HepG2 (cell line): Measurements from ENCODE around the gene WWP2. TPM values are rescaled to one million over a fixed set of nuclear protein-coding genes. Genes with fewer than 3 reads are reported as not detected.

Experiments
- AGO1 ChIP-seq: fragments of 200-400 bp; formaldehyde crosslinking; IDR thresholded peaks from 2 replicates; pipeline ENCODE4 v1.6.1; 2017; ENCODE audit warnings: mild to moderate bottlenecking, low read depth, low read length, moderate library complexity; ENCODE audit not compliant: poor library complexity, severe bottlenecking
- BRF2 ChIP-seq: sonication (generic); formaldehyde crosslinking; IDR thresholded peaks from 2 replicates; pipeline ENCODE4 v1.8.1; 2022; ENCODE audit warnings: mild to moderate bottlenecking, missing genetic modification reagents
- DMTF1 ChIP-seq: sonication (generic); formaldehyde crosslinking; IDR thresholded peaks from 2 replicates; pipeline ENCODE4 v1.4.0; 2020; ENCODE audit warnings: mild to moderate bottlenecking, missing genetic modification reagents
- ISL2 ChIP-seq: sonication (generic); formaldehyde crosslinking; IDR thresholded peaks from 2 replicates; pipeline ENCODE4 v1.5.0; 2020; ENCODE audit warnings: missing genetic modification reagents
- MXI1 ChIP-seq: IDR thresholded peaks from 3 replicates; pipeline ENCODE4 v1.6.1; 2012; ENCODE audit warnings: low read depth, low read length, inconsistent platforms, borderline replicate concordance
- RCOR2 ChIP-seq: IDR thresholded peaks from 2 replicates; pipeline ENCODE4 v1.6.1; 2016; ENCODE audit warnings: missing biosample characterization, missing genetic modification reagents
- ZNF264 ChIP-seq: sonication (generic); formaldehyde crosslinking; IDR thresholded peaks from 2 replicates; pipeline ENCODE4 v1.4.0; 2020; ENCODE audit warnings: missing genetic modification reagents
- ZNF484 ChIP-seq: sonication (generic); formaldehyde crosslinking; IDR thresholded peaks from 2 replicates; pipeline ENCODE4 v1.5.1; 2020; ENCODE audit warnings: mild to moderate bottlenecking, low read depth, missing genetic modification reagents, borderline replicate concordance
- polyA plus RNA-seq, 8 experiments: library from polyadenylated mRNA; depleted of rRNA in 3 of 8; stranded (reverse) in 7 of 8; unstranded in 1 of 8; fragments of >200 nt; fragmentation: Illumina TruSeq in 4 of 8; extraction: Trizol in 4 of 8; gene quantifications; 2 replicates each; pipeline versions ENCODE4 v1.2.1 to v1.2.3, GENCODE V29; 2011 to 2016; ENCODE audit warnings: low read depth in 4 of 8, missing spikeins in 1 of 8, mixed read lengths in 1 of 8; ENCODE audit not compliant: insufficient read depth in 1 of 8
- total RNA-seq, 5 experiments: library from RNA; depleted of rRNA; stranded (reverse); fragments of >200 nt; fragmentation: Illumina TruSeq; extraction: Trizol; gene quantifications; 2 replicates each; pipeline ENCODE4 v1.2.3, GENCODE V29; 2016; ENCODE audit warnings: low read depth in 1 of 5
- TF ChIP-seq, protein P1 (sequence below): sonication (generic); formaldehyde crosslinking; IDR thresholded peaks from 2 replicates; pipeline ENCODE4; 2020; ENCODE audit warnings: missing genetic modification reagents, mild to moderate bottlenecking, borderline replicate concordance
- TF ChIP-seq, protein P2 (sequence below): sonication (generic); formaldehyde crosslinking; IDR thresholded peaks from 2 replicates; pipeline ENCODE4 v1.4.0; 2020; ENCODE audit warnings: missing genetic modification reagents
- TF ChIP-seq, protein P3 (sequence below): sonication (generic); formaldehyde crosslinking; IDR thresholded peaks from 2 replicates; pipeline ENCODE4 v1.4.0; 2020; ENCODE audit warnings: mild to moderate bottlenecking, missing genetic modification reagents
- TF ChIP-seq, protein P4 (sequence below): sonication (generic); formaldehyde crosslinking; IDR thresholded peaks from 2 replicates; pipeline ENCODE4 v1.5.0; 2020; ENCODE audit warnings: missing genetic modification reagents

The WWP2 gene
- total and polyA plus RNA-seq, 2 of the 13 experiments (the other 11 are each of a cell fraction or from before 2014, with no cell fraction given), result 11.4 to 28.2 TPM

GRCh38 chr16:69858191-69859104 lies 96.3 kb downstream of the WWP2 start (continued):
- TF ChIP-seq, protein P1, sequence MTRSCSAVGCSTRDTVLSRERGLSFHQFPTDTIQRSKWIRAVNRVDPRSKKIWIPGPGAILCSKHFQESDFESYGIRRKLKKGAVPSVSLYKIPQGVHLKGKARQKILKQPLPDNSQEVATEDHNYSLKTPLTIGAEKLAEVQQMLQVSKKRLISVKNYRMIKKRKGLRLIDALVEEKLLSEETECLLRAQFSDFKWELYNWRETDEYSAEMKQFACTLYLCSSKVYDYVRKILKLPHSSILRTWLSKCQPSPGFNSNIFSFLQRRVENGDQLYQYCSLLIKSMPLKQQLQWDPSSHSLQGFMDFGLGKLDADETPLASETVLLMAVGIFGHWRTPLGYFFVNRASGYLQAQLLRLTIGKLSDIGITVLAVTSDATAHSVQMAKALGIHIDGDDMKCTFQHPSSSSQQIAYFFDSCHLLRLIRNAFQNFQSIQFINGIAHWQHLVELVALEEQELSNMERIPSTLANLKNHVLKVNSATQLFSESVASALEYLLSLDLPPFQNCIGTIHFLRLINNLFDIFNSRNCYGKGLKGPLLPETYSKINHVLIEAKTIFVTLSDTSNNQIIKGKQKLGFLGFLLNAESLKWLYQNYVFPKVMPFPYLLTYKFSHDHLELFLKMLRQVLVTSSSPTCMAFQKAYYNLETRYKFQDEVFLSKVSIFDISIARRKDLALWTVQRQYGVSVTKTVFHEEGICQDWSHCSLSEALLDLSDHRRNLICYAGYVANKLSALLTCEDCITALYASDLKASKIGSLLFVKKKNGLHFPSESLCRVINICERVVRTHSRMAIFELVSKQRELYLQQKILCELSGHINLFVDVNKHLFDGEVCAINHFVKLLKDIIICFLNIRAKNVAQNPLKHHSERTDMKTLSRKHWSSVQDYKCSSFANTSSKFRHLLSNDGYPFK (CRISPR knock-in tag), result no peak
- TF ChIP-seq RCOR2 (CRISPR knock-in tag) (peak; percentile 95), DMTF1 (CRISPR knock-in tag) (no peak), ZNF264 (CRISPR knock-in tag) (0 out of 2 replicates have a peak, but pooled peaks have one; percentile 11), ZNF484 (CRISPR knock-in tag) (no peak), BRF2 (CRISPR knock-in tag) (no peak), AGO1 (no peak), ISL2 (CRISPR knock-in tag) (peak; percentile 46), MXI1 (0 out of 3 replicates have a peak, but pooled peaks have one; percentile 30)
- TF ChIP-seq, protein P2, sequence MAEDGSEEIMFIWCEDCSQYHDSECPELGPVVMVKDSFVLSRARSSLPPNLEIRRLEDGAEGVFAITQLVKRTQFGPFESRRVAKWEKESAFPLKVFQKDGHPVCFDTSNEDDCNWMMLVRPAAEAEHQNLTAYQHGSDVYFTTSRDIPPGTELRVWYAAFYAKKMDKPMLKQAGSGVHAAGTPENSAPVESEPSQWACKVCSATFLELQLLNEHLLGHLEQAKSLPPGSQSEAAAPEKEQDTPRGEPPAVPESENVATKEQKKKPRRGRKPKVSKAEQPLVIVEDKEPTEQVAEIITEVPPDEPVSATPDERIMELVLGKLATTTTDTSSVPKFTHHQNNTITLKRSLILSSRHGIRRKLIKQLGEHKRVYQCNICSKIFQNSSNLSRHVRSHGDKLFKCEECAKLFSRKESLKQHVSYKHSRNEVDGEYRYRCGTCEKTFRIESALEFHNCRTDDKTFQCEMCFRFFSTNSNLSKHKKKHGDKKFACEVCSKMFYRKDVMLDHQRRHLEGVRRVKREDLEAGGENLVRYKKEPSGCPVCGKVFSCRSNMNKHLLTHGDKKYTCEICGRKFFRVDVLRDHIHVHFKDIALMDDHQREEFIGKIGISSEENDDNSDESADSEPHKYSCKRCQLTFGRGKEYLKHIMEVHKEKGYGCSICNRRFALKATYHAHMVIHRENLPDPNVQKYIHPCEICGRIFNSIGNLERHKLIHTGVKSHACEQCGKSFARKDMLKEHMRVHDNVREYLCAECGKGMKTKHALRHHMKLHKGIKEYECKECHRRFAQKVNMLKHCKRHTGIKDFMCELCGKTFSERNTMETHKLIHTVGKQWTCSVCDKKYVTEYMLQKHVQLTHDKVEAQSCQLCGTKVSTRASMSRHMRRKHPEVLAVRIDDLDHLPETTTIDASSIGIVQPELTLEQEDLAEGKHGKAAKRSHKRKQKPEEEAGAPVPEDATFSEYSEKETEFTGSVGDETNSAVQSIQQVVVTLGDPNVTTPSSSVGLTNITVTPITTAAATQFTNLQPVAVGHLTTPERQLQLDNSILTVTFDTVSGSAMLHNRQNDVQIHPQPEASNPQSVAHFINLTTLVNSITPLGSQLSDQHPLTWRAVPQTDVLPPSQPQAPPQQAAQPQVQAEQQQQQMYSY (CRISPR knock-in tag), result no peak
- TF ChIP-seq, protein P3, sequence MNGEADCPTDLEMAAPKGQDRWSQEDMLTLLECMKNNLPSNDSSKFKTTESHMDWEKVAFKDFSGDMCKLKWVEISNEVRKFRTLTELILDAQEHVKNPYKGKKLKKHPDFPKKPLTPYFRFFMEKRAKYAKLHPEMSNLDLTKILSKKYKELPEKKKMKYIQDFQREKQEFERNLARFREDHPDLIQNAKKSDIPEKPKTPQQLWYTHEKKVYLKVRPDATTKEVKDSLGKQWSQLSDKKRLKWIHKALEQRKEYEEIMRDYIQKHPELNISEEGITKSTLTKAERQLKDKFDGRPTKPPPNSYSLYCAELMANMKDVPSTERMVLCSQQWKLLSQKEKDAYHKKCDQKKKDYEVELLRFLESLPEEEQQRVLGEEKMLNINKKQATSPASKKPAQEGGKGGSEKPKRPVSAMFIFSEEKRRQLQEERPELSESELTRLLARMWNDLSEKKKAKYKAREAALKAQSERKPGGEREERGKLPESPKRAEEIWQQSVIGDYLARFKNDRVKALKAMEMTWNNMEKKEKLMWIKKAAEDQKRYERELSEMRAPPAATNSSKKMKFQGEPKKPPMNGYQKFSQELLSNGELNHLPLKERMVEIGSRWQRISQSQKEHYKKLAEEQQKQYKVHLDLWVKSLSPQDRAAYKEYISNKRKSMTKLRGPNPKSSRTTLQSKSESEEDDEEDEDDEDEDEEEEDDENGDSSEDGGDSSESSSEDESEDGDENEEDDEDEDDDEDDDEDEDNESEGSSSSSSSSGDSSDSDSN (CRISPR knock-in tag), result peak; percentile 12; the same call in 1 of the 2 replicates
- TF ChIP-seq, protein P4, sequence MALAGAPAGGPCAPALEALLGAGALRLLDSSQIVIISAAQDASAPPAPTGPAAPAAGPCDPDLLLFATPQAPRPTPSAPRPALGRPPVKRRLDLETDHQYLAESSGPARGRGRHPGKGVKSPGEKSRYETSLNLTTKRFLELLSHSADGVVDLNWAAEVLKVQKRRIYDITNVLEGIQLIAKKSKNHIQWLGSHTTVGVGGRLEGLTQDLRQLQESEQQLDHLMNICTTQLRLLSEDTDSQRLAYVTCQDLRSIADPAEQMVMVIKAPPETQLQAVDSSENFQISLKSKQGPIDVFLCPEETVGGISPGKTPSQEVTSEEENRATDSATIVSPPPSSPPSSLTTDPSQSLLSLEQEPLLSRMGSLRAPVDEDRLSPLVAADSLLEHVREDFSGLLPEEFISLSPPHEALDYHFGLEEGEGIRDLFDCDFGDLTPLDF, result 0 out of 2 replicates have a peak, but pooled peaks have one; percentile 57
